ENCODE measurements around the gene CTXN1. TPM values are rescaled to one million over a fixed set of nuclear protein-coding genes. Genes with fewer than 3 reads are reported as not detected.

Gene CTXN1
- total RNA-seq, 2 experiments from 2014 or later: not detected

DNA sequence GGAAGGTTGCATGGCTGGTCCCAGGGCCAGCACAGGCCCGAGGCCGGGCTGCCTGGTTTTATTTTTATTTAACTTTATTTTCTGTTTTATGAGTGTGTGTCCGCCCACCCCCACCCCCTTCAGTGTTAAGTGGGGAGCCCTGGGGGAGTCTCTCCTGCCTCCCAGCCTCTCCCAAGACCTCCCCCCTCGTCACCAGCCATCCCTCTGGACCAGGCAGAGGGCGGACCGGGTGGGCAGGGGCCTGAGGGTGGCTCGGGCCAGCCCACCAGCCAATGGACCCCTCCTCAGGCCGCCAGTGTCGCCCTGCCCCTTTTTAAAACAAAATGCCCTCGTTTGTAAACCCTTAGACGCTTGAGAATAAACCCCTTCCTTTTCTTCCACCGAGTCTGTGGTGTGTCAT lies 11.8 kb downstream of the CTXN1 start:
- peaks cover 31% of the 10 kb centered on the region for H3K27me3 Mint-ChIP-seq
- H3K4me1 Mint-ChIP-seq: peaks cover 14% of the 10 kb centered on the region
- no peaks in the 10 kb centered on the region for H3K9me3 Mint-ChIP-seq
- ChIA-PET CTCF (no interaction called here), POLR2A (no interaction called here)
- no peak overlapping the region for H3K27ac Mint-ChIP-seq
- peaks cover 10% of the 10 kb centered on the region for H3K36me3 Mint-ChIP-seq (ENCODE audit: low read depth)
- no peak overlapping the region for H3K4me3 Mint-ChIP-seq
- no peak for DNase-seq

DNA sequence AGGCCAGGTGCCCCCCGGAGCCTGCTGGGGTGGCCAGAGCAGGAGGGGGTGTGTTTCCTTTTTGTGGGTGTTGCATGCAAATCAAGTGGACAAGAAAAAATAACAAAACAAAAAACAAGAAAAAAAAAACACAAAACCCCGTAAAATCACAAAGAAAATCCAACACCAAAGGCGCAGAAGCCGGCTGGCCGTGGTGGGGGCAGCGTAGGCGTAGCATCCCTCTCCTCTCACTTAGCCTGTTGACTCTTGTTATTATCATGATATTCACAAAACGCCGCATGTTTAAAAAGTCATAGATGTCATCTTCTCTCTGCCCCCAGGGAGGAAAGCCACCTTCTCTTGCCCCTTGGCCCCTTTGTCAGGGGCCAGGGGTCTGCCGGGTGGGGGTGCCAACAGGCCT lies 12.3 kb downstream of the CTXN1 start:
- Mint-ChIP-seq H3K4me3 (no peak overlapping the region), H3K9me3 (no peaks in the 10 kb centered on the region), H3K27me3 (peaks cover 30% of the 10 kb centered on the region), H3K27ac (no peak overlapping the region), H3K36me3 (ENCODE audit: low read depth) (peaks cover 10% of the 10 kb centered on the region), H3K4me1 (peaks cover 14% of the 10 kb centered on the region)
- ChIA-PET POLR2A (no interaction called here), CTCF (interaction anchor here (1.3 kb wide), 1 partner anchor 10 kb away, joined by 5 read pairs; the partner anchor contains the start of gene MAP2K7)
- no peak for DNase-seq

DNA sequence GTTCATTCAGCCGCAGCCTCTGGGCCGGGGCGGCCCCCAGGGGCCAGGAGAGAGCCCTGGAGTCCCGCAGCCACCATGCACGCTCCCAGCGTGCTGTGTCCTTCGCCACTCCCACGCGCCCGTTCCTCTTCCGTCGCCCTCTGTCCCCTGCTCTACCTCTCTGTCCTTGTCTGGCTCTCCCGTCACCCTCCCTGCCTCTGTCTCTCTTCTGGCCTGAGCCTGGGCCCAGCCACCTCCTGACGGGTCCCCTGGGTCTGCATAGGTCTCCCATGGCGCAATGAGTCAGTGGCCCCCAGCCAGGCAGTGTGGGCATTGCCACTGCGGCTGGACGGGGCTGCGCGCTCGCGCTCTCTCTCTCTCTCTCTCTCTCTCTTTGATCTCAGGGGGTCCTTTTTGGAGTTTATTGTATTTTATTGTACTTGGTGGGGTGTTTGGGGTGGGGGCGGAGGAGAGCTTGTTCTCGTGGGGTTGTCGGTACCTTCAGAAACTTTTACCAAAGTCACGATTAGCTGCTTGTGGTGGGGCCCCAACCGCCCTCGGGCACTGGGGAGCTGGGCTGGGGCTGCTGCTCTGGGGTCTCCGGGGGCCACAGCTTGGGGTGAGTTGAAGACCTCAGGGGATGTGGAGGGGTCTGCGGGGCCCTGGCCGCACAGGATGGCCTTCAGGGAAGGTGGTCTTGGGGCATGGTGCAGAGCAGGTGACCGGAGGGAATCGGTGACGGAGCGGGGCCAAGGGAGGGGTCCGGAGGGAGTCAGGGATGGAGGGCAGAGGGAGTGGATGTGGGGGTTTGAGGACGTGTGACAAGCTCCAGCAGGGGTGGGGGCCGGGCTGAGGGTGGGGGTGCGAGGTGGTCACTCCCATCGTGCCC lies 13.0 kb downstream of the CTXN1 start:
- Mint-ChIP-seq H3K4me1 (peaks cover 13% of the 10 kb centered on the region), H3K36me3 (ENCODE audit: low read depth) (peaks cover 10% of the 10 kb centered on the region), H3K9me3 (no peaks in the 10 kb centered on the region), H3K4me3 (no peak overlapping the region), H3K27me3 (peaks cover 22% of the 10 kb centered on the region), H3K27ac (no peak overlapping the region)
- no peak for DNase-seq
- CTCF ChIA-PET: interaction anchor here (1.3 to 1.5 kb wide), 2 partner anchors 9 to 44 kb away, joined by 5 read pairs; partner anchors contain the start of gene MAP2K7
- POLR2A ChIA-PET: no interaction called here

DNA sequence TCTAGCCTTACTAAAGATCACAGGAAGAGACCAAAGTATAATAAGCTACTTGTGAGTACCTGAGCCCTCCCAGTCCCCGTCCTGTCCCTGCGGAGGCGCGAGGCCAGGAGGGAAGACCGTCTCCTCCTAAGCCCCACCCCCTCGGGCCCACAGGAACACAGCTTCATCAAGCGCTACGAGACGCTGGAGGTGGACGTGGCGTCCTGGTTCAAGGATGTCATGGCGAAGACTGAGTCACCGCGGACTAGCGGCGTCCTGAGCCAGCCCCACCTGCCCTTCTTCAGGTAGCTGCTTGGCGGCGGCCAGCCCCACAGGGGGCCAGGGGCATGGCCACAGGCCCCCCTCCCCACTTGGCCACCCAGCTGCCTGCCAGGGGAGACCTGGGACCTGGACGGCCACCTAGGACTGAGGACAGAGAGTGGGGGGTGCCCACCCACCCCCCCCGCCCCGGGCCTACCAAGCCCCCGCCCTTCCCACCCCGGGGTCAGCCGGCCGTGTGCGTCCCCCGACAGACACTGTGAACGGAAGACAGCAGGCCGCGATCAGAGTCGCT lies 13.7 kb downstream of the CTXN1 start:
- DNase-seq: no peak
- Mint-ChIP-seq H3K27ac (no peak overlapping the region), H3K36me3 (ENCODE audit: low read depth) (peaks cover 10% of the 10 kb centered on the region), H3K4me3 (no peak overlapping the region), H3K9me3 (no peaks in the 10 kb centered on the region), H3K4me1 (peaks cover 12% of the 10 kb centered on the region), H3K27me3 (peaks cover 19% of the 10 kb centered on the region)
- ChIA-PET CTCF (interaction anchor here (0.6 to 1.5 kb wide), 5 partner anchors 8 to 232 kb away, joined by 3 to 7 read pairs (median 5); partner anchors contain the start of genes MAP2K7, SNAPC2 and TRAPPC5), POLR2A (no interaction called here)

DNA sequence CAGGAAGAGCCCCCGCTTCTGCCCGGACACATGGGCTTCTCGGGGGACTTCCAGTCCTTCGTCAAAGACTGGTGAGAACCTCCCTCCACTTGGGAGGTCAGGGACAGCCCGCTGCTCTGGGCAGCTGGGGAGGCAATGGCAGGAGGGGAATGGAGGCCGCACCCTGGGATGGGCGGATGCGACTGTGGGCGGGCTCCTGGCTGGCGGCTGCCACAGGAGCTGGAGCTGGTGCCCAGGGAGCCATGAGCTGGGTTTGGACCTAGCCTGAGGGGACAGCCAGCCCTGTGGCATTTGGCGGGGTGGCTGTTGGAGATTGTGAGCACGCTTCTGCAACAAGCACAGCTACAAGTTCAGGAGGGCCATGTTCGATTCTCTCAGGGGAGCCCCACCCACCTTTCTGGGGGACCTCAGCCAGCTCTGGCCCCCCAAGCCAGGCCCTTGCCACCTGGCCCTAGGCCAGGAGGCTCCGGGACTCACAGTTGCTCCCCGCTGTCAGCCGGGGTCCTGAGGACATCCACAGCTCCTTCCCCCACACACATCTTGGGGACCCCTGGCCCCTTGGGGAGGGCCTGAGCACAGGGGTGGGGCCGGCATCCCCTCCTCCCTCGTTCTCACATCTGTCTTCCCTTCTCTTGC lies 14.3 kb downstream of the CTXN1 start:
- H3K4me1 Mint-ChIP-seq: peaks cover 9% of the 10 kb centered on the region
- H3K36me3 Mint-ChIP-seq (ENCODE audit: low read depth): peaks cover 10% of the 10 kb centered on the region
- DNase-seq: no peak
- H3K27ac Mint-ChIP-seq: no peak overlapping the region
- ChIA-PET POLR2A (no interaction called here), CTCF (interaction anchor here (0.6 to 1.5 kb wide), 5 partner anchors 8 to 231 kb away, joined by 3 to 7 read pairs (median 5); partner anchors contain the start of genes MAP2K7, SNAPC2 and TRAPPC5)
- H3K4me3 Mint-ChIP-seq: no peak overlapping the region
- H3K9me3 Mint-ChIP-seq: no peaks in the 10 kb centered on the region
- peaks cover 14% of the 10 kb centered on the region for H3K27me3 Mint-ChIP-seq

DNA sequence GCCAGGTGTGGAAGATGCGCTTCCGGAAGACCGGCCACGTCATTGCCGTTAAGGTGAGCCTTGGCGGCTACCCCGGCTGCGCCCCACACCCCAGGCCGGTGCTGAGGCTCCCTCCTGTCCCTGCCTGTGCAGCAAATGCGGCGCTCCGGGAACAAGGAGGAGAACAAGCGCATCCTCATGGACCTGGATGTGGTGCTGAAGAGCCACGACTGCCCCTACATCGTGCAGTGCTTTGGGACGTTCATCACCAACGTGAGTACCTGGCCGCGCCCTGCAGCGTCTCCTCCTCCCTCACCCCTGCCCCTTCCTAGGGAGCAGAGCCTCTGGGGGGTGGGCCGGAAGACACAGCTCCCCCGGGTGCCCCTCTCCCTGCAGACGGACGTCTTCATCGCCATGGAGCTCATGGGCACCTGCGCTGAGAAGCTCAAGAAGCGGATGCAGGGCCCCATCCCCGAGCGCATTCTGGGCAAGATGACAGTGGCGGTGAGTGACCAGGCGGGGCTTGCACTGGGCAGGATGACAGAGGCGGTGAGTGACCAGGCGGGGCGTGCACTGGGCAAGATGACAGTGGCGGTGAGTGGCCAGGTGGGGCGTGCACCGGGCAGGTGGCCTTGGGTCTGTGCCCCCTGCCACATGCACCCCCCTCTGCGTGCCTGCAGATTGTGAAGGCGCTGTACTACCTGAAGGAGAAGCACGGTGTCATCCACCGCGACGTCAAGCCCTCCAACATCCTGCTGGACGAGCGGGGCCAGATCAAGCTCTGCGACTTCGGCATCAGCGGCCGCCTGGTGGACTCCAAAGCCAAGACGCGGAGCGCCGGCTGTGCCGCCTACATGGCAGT lies 15.4 kb downstream of the CTXN1 start:
- ChIA-PET POLR2A (no interaction called here), CTCF (interaction anchor here (1.4 to 2.1 kb wide), 3 partner anchors 10 to 230 kb away, joined by 3 to 7 read pairs (median 7); partner anchors contain the start of genes SNAPC2 and TRAPPC5)
- Mint-ChIP-seq H3K4me3 (no peak overlapping the region), H3K27me3 (peaks cover 9% of the 10 kb centered on the region), H3K4me1 (peaks cover 14% of the 10 kb centered on the region), H3K27ac (no peak overlapping the region), H3K9me3 (no peaks in the 10 kb centered on the region), H3K36me3 (ENCODE audit: low read depth) (peaks cover 12% of the 10 kb centered on the region)
- no peak for DNase-seq

DNA sequence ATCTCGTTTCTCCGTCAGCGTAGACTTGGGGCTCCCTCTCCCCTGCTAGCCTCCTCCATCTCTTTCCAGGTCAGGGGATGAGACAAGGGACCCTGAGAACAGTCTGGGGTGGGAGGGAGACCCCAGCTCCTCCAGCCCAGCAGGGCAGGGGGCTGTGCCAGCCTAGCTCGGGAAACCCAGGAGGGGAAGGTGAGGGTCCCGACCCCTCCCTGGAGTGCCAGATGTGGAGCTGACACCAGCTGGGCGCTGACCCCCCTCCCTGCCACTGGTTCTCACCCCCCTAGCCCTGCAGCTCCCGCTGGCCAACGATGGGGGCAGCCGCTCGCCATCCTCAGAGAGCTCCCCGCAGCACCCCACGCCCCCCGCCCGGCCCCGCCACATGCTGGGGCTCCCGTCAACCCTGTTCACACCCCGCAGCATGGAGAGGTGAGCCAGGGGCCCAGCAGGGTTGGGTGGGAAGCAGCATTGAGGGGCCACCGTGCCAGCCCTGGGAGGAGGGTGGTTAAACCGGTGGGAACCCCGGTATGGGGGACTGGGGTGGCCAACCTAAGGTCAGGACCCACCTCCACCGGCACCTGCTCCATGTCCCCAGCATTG lies 16.4 kb downstream of the CTXN1 start:
- POLR2A ChIA-PET: no interaction called here

DNA sequence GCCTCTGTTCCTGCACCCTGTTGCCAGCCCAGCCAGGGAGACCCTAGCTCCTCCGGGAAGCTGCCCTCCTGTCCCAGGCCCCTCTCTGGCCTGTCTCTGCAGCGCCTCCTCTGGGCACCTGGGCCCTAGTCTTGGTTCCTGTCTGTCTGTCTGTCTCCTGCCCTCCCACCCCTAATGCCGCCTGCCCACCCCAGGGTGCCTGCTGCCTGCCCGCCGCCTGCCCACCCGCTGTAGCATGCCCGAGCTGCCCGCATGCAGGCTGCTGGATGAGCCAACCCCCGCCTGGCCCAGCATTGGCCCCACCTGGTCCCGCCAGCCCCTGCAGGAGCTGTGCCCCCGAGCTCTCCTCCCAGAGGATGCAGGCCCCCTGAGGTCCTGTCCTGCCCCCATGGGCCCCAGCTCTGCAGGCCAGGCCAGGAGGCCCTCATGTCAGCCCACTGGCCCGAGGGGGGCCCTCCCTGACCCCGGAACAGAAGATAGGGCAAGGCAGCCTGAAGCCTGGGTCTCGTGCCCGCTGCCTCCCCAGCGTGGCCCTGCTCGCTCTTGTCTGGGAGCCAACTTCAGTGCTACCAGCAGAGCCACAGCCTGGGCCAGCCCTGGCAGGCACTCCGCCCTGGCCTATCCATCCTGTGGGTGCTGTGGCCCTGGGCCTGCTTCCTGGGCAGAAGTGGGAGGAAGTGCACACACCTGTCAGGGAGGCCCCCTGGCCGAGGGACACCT lies 17.0 kb downstream of the CTXN1 start:
- Mint-ChIP-seq H3K4me1 (peaks cover 21% of the 10 kb centered on the region), H3K27me3 (no peaks in the 10 kb centered on the region), H3K27ac (no peak overlapping the region), H3K4me3 (no peak overlapping the region), H3K36me3 (ENCODE audit: low read depth) (peaks cover 20% of the 10 kb centered on the region), H3K9me3 (no peaks in the 10 kb centered on the region)
- POLR2A ChIA-PET: no interaction called here
- DNase-seq: no peak
- CTCF ChIA-PET: interaction anchor here (0.6 to 2.1 kb wide), 3 partner anchors 9 to 414 kb away, joined by 4 to 10 read pairs (median 7); partner anchors contain the start of gene SNAPC2

More for the DNA sequence above, 16.4 kb downstream of the CTXN1 start:
- Mint-ChIP-seq H3K4me1 (peaks cover 20% of the 10 kb centered on the region), H3K4me3 (no peak overlapping the region), H3K27ac (no peak overlapping the region), H3K9me3 (no peaks in the 10 kb centered on the region), H3K36me3 (ENCODE audit: low read depth) (peaks cover 19% of the 10 kb centered on the region), H3K27me3 (no peaks in the 10 kb centered on the region)
- CTCF ChIA-PET: interaction anchor here (2.1 kb wide), 2 partner anchors 8 to 11 kb away, joined by 7 to 10 read pairs; partner anchors contain the start of gene SNAPC2
- no peak for DNase-seq

DNA sequence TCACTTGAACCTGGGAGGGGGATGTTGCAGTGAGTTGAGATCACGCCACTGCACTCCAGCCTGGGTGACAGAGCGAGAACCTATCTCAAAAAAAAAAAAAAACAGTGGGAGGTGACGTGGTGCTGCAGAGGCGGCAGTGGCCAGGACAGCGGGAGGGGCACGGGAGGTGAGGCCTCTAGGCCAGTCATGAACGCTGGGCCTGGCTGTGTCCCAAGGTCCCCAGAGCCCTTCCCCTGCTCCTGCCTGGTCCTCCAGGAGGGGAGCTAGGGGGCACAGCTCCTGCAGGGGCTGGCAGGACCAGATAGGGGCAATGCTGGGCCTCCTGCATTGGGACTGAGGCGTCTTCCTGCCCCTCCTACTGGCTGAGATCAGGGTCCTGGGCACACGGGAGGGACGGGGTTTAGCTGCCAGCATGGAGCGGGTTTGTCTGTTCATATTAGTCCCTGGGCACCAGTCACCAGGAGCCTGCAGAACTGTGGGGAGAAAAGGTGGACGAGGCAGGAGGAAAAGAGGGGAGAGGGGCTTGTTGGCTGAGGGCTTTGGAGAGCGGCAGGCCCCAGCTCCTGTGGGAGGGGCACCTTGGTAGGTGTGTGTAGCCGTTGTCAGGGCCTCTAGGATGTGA lies 17.7 kb downstream of the CTXN1 start:
- DNase-seq: no peak
- no peaks in the 10 kb centered on the region for H3K27me3 Mint-ChIP-seq
- H3K4me1 Mint-ChIP-seq: peaks cover 21% of the 10 kb centered on the region
- POLR2A ChIA-PET: no interaction called here
- H3K9me3 Mint-ChIP-seq: no peaks in the 10 kb centered on the region
- H3K27ac Mint-ChIP-seq: peak overlapping the region; percentile 36
- peaks cover 20% of the 10 kb centered on the region for H3K36me3 Mint-ChIP-seq (ENCODE audit: low read depth)
- no peak overlapping the region for H3K4me3 Mint-ChIP-seq
- CTCF ChIA-PET: interaction anchor here (0.6 to 2.1 kb wide), 3 partner anchors 10 to 413 kb away, joined by 4 to 10 read pairs (median 7); partner anchors contain the start of gene SNAPC2

DNA sequence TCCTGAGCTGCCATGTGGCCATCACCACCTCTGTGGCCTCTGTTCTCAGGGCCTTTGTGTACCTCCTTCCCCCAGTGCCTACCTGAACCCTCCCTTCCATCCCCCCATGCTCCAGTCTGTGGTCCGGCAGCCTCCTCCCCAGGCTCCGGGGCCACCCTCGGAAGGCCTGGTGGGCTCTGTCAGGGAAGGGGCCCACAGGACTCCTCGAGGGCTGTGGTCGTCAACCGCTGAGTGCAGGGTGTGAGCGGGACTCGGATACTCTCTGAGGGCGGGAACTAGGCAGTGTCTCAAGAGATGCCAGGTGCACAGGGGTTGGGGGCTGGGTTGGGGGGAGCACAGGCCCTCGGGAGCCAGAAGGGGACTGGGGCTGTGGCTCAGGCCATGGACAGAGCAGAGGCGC lies 18.4 kb downstream of the CTXN1 start:
- POLR2A ChIA-PET: interaction anchor here (0.6 kb wide), 1 partner anchor 263 kb away, joined by 3 read pairs; no protein-coding TSS in a partner anchor
- DNase-seq: no peak
- H3K4me1 Mint-ChIP-seq: peaks cover 26% of the 10 kb centered on the region
- no peak overlapping the region for H3K27ac Mint-ChIP-seq
- CTCF ChIA-PET: interaction anchor here (2.1 kb wide), 1 partner anchor 10 kb away, joined by 10 read pairs; no protein-coding TSS in a partner anchor
- peaks cover 16% of the 10 kb centered on the region for H3K36me3 Mint-ChIP-seq (ENCODE audit: low read depth)
- no peak overlapping the region for H3K4me3 Mint-ChIP-seq
- no peaks in the 10 kb centered on the region for H3K27me3 Mint-ChIP-seq
- H3K9me3 Mint-ChIP-seq: no peaks in the 10 kb centered on the region

DNA sequence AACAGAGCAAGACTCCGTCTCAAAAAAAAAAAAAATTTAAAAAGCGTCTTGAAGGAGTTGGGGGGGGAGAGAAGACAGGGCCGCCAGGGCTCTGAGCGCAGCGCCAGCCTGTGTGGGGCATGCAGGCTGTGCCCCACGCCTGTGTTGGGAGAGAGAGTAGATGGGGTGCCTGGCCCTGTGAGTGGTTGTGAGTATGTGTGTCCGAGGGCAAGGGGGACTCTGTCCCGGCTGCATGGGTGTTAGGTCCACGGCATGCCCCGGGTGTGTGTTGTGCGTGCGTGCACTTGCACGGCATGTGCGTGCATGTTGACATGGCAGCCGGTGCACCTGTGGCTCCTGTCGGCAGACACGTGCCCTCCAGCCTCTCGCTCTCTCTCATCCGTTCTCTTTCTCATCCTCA lies 18.8 kb downstream of the CTXN1 start:
- H3K4me3 Mint-ChIP-seq: no peak overlapping the region
- peaks cover 29% of the 10 kb centered on the region for H3K4me1 Mint-ChIP-seq
- H3K9me3 Mint-ChIP-seq: no peaks in the 10 kb centered on the region
- no peak for DNase-seq
- no peaks in the 10 kb centered on the region for H3K27me3 Mint-ChIP-seq
- H3K36me3 Mint-ChIP-seq (ENCODE audit: low read depth): peaks cover 16% of the 10 kb centered on the region
- CTCF ChIA-PET: interaction anchor here (0.7 to 2.1 kb wide), 3 partner anchors 11 to 1757 kb away, joined by 3 to 10 read pairs (median 3); no protein-coding TSS in a partner anchor
- POLR2A ChIA-PET: interaction anchor here (0.6 kb wide), 1 partner anchor 263 kb away, joined by 3 read pairs; no protein-coding TSS in a partner anchor
- H3K27ac Mint-ChIP-seq: no peak overlapping the region

All from activated CD4-positive, alpha-beta T cell treated with anti-CD3 and anti-CD28 coated beads, Interleukin-2, amount 10 ng/mL, durations not matched to agents 7 days and 5 days (primary cell).